Osteocyte (in vitro differentiated cells): ENCODE results near the gene PRKCE. TPM values are rescaled to one million over a fixed set of nuclear protein-coding genes. Genes with fewer than 3 reads are reported as not detected.

Experiments used
- DNase-seq: peaks from one replicate; pipeline ENCODE4 v3.0.0; 2021; ENCODE audit warnings: mixed read lengths; ENCODE audit not compliant: unreplicated experiment; ENCODE audit errors: extremely low spot score
- H3K27ac Mint-ChIP-seq: one replicate; pipeline ENCODE4 v1.8.0; 2021; ENCODE audit warnings: mild to moderate bottlenecking, mixed read lengths; ENCODE audit not compliant: unreplicated experiment
- H3K27me3 Mint-ChIP-seq: one replicate; pipeline ENCODE4 v1.8.0; 2021; ENCODE audit warnings: mixed read lengths; ENCODE audit not compliant: unreplicated experiment
- H3K36me3 Mint-ChIP-seq: one replicate; pipeline ENCODE4 v1.8.0; 2021; ENCODE audit warnings: mixed read lengths; ENCODE audit not compliant: unreplicated experiment
- H3K4me1 Mint-ChIP-seq: one replicate; pipeline ENCODE4 v1.8.0; 2021; ENCODE audit warnings: mixed read lengths; ENCODE audit not compliant: unreplicated experiment
- H3K4me3 Mint-ChIP-seq: one replicate; pipeline ENCODE4 v1.8.0; 2021; ENCODE audit warnings: mild to moderate bottlenecking, moderate library complexity, mixed read lengths; ENCODE audit not compliant: unreplicated experiment
- H3K9me3 Mint-ChIP-seq: one replicate; pipeline ENCODE4 v1.8.0; 2021; ENCODE audit warnings: mixed read lengths; ENCODE audit not compliant: unreplicated experiment
- CTCF ChIP-seq: fragments of 200-600 bp; sonication (generic); IDR thresholded peaks from 2 replicates; pipeline ENCODE4 v1.5.0; 2021; ENCODE audit warnings: antibody characterized with exemption, mild to moderate bottlenecking, moderate library complexity
- total RNA-seq: library from RNA; stranded (reverse); gene quantifications from 2 replicates; pipeline ENCODE4 v1.2.1, GENCODE V29; 2021

The PRKCE gene
- total RNA-seq, 1 donor from 2014 or later = 13.8 TPM

DNA sequence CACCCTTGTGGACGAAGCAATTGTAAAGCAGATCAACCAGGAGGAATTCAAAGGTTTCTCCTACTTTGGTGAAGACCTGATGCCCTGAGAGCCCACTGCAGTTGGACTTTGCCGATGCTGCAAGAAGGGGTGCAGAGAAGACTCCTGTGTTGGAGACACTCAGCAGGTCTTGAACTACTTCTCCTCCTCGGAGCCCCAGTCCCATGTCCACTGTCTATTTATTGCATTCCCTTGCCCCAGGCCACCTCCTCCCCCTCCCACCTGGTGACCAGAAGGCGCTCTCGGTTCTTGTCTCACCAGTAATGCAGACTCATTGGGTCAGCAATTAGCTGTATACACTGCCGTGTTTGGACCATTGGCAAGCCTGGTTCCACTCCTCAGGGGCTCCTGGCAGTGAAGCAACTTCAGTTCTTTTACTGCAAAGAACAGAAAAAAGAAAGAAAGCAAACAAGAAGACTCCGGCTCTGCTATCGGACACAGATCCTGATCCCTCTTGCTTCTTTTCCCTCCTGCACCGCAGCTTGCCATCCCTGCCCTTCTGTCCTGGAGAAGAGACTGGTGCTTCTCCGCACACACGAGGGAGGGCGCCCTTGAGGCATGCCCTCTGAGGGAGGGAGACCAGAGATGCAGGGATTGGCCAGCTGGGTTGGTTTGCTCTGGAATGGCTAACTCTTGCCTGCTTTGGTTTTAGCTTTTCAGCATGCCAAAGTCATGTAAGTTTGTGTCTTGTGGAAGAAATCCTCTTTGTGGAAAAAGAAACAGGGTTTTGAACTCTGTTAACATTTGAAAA lies 533.5 kb downstream of the PRKCE start:
- Mint-ChIP-seq H3K27me3 (no peaks in the 10 kb centered on the region), H3K36me3 (peaks cover 11% of the 10 kb centered on the region), H3K9me3 (no peaks in the 10 kb centered on the region), H3K4me1 (no peaks in the 10 kb centered on the region), H3K27ac (no peak overlapping the region), H3K4me3 (no peak overlapping the region)
- TF ChIP-seq CTCF = no peak
- no peak for DNase-seq

GRCh38 chr2:46187112-46187618 lies 535.7 kb downstream of the PRKCE start:
- no peak overlapping the region for H3K27ac Mint-ChIP-seq
- H3K4me3 Mint-ChIP-seq = no peak overlapping the region
- H3K9me3 Mint-ChIP-seq = no peaks in the 10 kb centered on the region
- no peaks in the 10 kb centered on the region for H3K4me1 Mint-ChIP-seq
- peaks cover 11% of the 10 kb centered on the region for H3K36me3 Mint-ChIP-seq
- peak; percentile 62 for DNase-seq
- no peak for TF ChIP-seq CTCF
- H3K27me3 Mint-ChIP-seq = peaks cover 2% of the 10 kb centered on the region

DNA sequence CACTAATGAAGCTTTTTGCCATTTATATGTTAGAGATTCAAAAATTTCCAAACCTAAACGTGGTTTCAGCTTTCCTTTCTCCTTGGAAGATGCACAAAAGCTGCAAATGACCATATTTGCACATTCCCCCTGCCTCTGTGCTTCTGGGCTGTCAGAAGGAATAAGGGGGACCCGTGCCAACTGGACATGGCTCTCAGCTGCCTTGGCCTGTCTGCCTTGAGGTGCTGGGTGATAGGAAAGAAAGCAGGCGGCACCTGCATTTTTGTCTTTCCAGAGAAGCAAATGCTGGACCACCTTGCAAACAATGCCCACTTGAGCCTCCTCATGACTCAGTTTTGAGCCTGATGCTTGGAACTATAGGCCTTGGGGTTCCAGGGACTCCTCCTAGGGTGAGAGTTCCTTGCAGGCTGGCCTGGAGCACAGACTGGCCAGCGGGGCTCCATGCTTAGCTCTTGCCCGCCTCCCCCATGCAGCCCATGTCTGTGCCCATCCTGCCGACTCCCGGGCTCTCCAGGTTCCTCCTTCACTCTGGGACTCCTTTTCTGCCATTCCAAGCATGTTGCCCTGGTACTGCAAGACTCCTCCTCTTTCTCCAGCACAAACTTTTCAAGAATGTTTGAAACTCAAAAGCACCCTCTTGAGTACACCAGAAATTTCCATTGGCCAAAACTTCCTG lies 536.7 kb downstream of the PRKCE start:
- DNase-seq = peak; percentile 75

DNA sequence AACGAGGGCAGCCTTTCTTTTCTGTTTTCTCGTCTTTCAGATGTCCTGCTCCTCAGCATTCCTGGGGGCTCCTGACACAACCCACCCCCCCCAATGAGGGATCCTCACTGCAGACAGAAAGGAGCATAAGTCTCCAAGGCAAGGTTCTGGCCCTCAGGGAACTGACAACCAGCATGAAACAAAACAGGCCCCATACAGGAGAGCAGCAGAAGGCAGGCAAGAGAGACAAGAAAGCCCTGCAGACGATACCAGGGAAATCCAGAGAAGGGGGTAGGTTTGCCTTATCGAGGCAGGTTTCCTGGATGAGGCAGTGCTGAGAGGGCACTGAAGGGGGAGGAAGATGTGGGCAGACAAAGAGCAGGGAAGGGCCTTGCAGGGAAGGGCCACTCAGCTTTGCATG lies 541.9 kb downstream of the PRKCE start:
- Mint-ChIP-seq H3K4me3 (no peak overlapping the region), H3K27ac (no peak overlapping the region), H3K36me3 (no peaks in the 10 kb centered on the region), H3K27me3 (peaks cover 2% of the 10 kb centered on the region), H3K9me3 (no peaks in the 10 kb centered on the region), H3K4me1 (no peaks in the 10 kb centered on the region)
- DNase-seq = peak; percentile 64
- no peak for TF ChIP-seq CTCF

More for the DNA sequence above, 536.7 kb downstream of the PRKCE start:
- no peaks in the 10 kb centered on the region for H3K9me3 Mint-ChIP-seq
- TF ChIP-seq CTCF = no peak
- peaks cover 11% of the 10 kb centered on the region for H3K36me3 Mint-ChIP-seq
- no peaks in the 10 kb centered on the region for H3K4me1 Mint-ChIP-seq
- no peak overlapping the region for H3K27ac Mint-ChIP-seq
- H3K27me3 Mint-ChIP-seq = peaks cover 2% of the 10 kb centered on the region
- no peak overlapping the region for H3K4me3 Mint-ChIP-seq

GRCh38 chr2:46193855-46194254 lies 542.4 kb downstream of the PRKCE start:
- no peaks in the 10 kb centered on the region for H3K36me3 Mint-ChIP-seq
- no peak overlapping the region for H3K4me3 Mint-ChIP-seq
- DNase-seq = peak; percentile 64
- TF ChIP-seq CTCF = no peak
- no peaks in the 10 kb centered on the region for H3K9me3 Mint-ChIP-seq
- no peaks in the 10 kb centered on the region for H3K4me1 Mint-ChIP-seq
- peaks cover 2% of the 10 kb centered on the region for H3K27me3 Mint-ChIP-seq
- H3K27ac Mint-ChIP-seq = no peak overlapping the region
